ENCODE measurements around the gene BMP5. TPM values are rescaled to one million over a fixed set of nuclear protein-coding genes. Genes with fewer than 3 reads are reported as not detected.

Gene BMP5
- total RNA-seq, 4 donors from 2014 or later = 0.13 TPM; not detected in 3

GRCh38 chr6:55853008-55854001, 22.1 kb downstream of the BMP5 start:
- H3K4me1 ChIP-seq = no peaks in the 10 kb centered on the region
- H3K27me3 ChIP-seq = no peaks in the 10 kb centered on the region
- no peaks in the 10 kb centered on the region for H3K36me3 ChIP-seq
- no peaks in the 10 kb centered on the region for H3K9me3 ChIP-seq
- no peak overlapping the region for H3K27ac ChIP-seq
- H3K4me3 ChIP-seq = no peak overlapping the region
- TF ChIP-seq, protein P1, sequence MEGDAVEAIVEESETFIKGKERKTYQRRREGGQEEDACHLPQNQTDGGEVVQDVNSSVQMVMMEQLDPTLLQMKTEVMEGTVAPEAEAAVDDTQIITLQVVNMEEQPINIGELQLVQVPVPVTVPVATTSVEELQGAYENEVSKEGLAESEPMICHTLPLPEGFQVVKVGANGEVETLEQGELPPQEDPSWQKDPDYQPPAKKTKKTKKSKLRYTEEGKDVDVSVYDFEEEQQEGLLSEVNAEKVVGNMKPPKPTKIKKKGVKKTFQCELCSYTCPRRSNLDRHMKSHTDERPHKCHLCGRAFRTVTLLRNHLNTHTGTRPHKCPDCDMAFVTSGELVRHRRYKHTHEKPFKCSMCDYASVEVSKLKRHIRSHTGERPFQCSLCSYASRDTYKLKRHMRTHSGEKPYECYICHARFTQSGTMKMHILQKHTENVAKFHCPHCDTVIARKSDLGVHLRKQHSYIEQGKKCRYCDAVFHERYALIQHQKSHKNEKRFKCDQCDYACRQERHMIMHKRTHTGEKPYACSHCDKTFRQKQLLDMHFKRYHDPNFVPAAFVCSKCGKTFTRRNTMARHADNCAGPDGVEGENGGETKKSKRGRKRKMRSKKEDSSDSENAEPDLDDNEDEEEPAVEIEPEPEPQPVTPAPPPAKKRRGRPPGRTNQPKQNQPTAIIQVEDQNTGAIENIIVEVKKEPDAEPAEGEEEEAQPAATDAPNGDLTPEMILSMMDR (IDR thresholded peaks at IDR 0.05) = no peak
- TF ChIP-seq POLR2AphosphoS5 (IDR thresholded peaks at IDR 0.05) = no peak
- TF ChIP-seq POLR2A (IDR thresholded peaks at IDR 0.05) = no peak
- TF ChIP-seq EP300 (IDR thresholded peaks at IDR 0.05) = no peak
- WGBS = 86% methylated on average over 7 of the region's 7 CpGs
- DNase-seq (ENCODE audit: low spot score in 2 of 2) = no peak

- no peak for TF ChIP-seq EP300 (IDR thresholded peaks at IDR 0.05)
- TF ChIP-seq POLR2AphosphoS5 (IDR thresholded peaks at IDR 0.05) = no peak
- TF ChIP-seq POLR2A (IDR thresholded peaks at IDR 0.05) = no peak
- TF ChIP-seq, protein P1 (IDR thresholded peaks at IDR 0.05) = no peak
These were observed 34.0 kb downstream of the BMP5 start for GRCh38 chr6:55841341-55841740.

GRCh38 chr6:55839080-55839479, 36.3 kb downstream of the BMP5 start:
- H3K36me3 ChIP-seq = no peaks in the 10 kb centered on the region
- H3K4me3 ChIP-seq = no peak overlapping the region
- H3K9me3 ChIP-seq = no peaks in the 10 kb centered on the region
- peaks cover 7% of the 10 kb centered on the region for H3K4me1 ChIP-seq
- H3K27ac ChIP-seq = no peak overlapping the region
- no peak for TF ChIP-seq POLR2AphosphoS5 (IDR thresholded peaks at IDR 0.05)
- H3K27me3 ChIP-seq = no peaks in the 10 kb centered on the region
- DNase-seq (ENCODE audit: low spot score in 2 of 2) = no peak

More at GRCh38 chr6:55841341-55841740, 34.0 kb downstream of the BMP5 start:
- Histone ChIP-seq H3K27me3 (no peaks in the 10 kb centered on the region), H3K4me1 (peaks cover 3% of the 10 kb centered on the region), H3K36me3 (no peaks in the 10 kb centered on the region), H3K9me3 (no peaks in the 10 kb centered on the region), H3K27ac (no peak overlapping the region), H3K4me3 (no peak overlapping the region)
- no peak for DNase-seq (ENCODE audit: low spot score in 2 of 2)

GRCh38 chr6:55836945-55837344, 38.4 kb downstream of the BMP5 start:
- H3K27ac ChIP-seq = no peak overlapping the region
- H3K27me3 ChIP-seq = no peaks in the 10 kb centered on the region
- no peak for DNase-seq (ENCODE audit: low spot score in 2 of 2)
- H3K4me1 ChIP-seq = peaks cover 7% of the 10 kb centered on the region
- H3K9me3 ChIP-seq = no peaks in the 10 kb centered on the region
- no peak overlapping the region for H3K4me3 ChIP-seq
- TF ChIP-seq POLR2A (IDR thresholded peaks at IDR 0.05) (no peak), EP300 (IDR thresholded peaks at IDR 0.05) (no peak), POLR2AphosphoS5 (IDR thresholded peaks at IDR 0.05) (no peak)
- TF ChIP-seq, protein P1 (IDR thresholded peaks at IDR 0.05) = no peak
- 40% methylated on average over 4 of the region's 4 CpGs for WGBS
- no peaks in the 10 kb centered on the region for H3K36me3 ChIP-seq

DNA sequence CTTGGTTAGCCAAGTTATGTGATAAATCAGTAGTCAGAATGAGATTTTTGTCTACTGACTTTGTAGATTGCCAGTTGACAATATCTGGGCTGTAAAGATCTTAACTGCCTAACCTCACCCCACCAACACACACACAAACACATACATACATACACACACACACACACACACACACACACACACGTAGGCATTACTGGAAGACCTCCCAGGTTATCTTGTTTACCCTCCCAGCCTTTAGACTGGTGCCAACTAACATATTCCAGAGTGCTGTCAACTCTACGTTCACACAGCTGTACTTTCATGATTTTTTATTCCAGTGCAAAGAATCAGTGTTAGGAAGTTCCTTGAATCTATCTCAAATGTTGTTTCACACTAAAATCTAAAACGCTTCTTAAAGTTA, 38.9 kb downstream of the BMP5 start:
- Histone ChIP-seq H3K9me3 (no peaks in the 10 kb centered on the region), H3K4me3 (no peak overlapping the region), H3K36me3 (no peaks in the 10 kb centered on the region), H3K4me1 (peaks cover 7% of the 10 kb centered on the region), H3K27me3 (no peaks in the 10 kb centered on the region), H3K27ac (no peak overlapping the region)
- no peak for DNase-seq (ENCODE audit: low spot score in 2 of 2)
- TF ChIP-seq EP300 (IDR thresholded peaks at IDR 0.05) (no peak), POLR2AphosphoS5 (IDR thresholded peaks at IDR 0.05) (no peak), POLR2A (IDR thresholded peaks at IDR 0.05) (no peak)
- TF ChIP-seq, protein P1 (IDR thresholded peaks at IDR 0.05) = no peak
- WGBS = 32% methylated on average over 3 of the region's 3 CpGs

Data from suprapubic skin (tissue), 4 donors.